GM18505 (cell line): ENCODE results near the gene RAB25.
A peak's percentile ranks its signal among the peaks of the same experiment; 100 is the strongest.

ENCODE experiments used
- ATAC-seq: cut with Tn5 transposase; IDR thresholded peaks from one replicate; pipeline ENCODE4 v1.9.1; 2021; ENCODE audit not compliant: unreplicated experiment
- POLR2A ChIP-seq: IDR thresholded peaks from 4 replicates; pipeline ENCODE4 v1.6.1; 2011; ENCODE audit warnings: borderline replicate concordance; ENCODE audit not compliant: insufficient read depth, insufficient read length; ENCODE audit errors: extremely low read depth

The RAB25 gene

GRCh38 chr1:156076609-156077429 is 15.9 kb downstream of the RAB25 start:
- peak; percentile 40 for TF ChIP-seq POLR2A
- ATAC-seq = no peak

- ATAC-seq = no peak
- no peak for TF ChIP-seq POLR2A
These were observed 16.4 kb downstream of the RAB25 start for GRCh38 chr1:156077430-156077760.

GRCh38 chr1:156078728-156079127 is 17.8 kb downstream of the RAB25 start:
- no peak for ATAC-seq
- no peak for TF ChIP-seq POLR2A

GRCh38 chr1:156079762-156080161 is 18.8 kb downstream of the RAB25 start:
- ATAC-seq = no peak
- no peak for TF ChIP-seq POLR2A

GRCh38 chr1:156080241-156080862 is 19.4 kb downstream of the RAB25 start:
- TF ChIP-seq POLR2A = no peak
- ATAC-seq = no peak

GRCh38 chr1:156080863-156081179 is 19.9 kb downstream of the RAB25 start:
- no peak for ATAC-seq
- no peak for TF ChIP-seq POLR2A

- no peak for ATAC-seq
- TF ChIP-seq POLR2A = no peak
These were observed 20.4 kb downstream of the RAB25 start for GRCh38 chr1:156081180-156081916.

- ATAC-seq = no peak
- no peak for TF ChIP-seq POLR2A
These were observed 21.0 kb downstream of the RAB25 start for GRCh38 chr1:156081917-156082308.

- no peak for ATAC-seq
- TF ChIP-seq POLR2A = no peak
These were observed 21.5 kb downstream of the RAB25 start, which contains the start of gene MEX3A for GRCh38 chr1:156082309-156083091. Gene MEX3A (minus strand): TSS chr1:156082465. CDS start chr1:156081998, 467 bp downstream.

- no peak for ATAC-seq
- no peak for TF ChIP-seq POLR2A
These were observed 23.1 kb downstream of the RAB25 start for GRCh38 chr1:156083800-156084790.

GRCh38 chr1:156086256-156086662 is 25.3 kb downstream of the RAB25 start:
- TF ChIP-seq POLR2A = no peak
- no peak for ATAC-seq

GRCh38 chr1:156089704-156090103 is 28.7 kb downstream of the RAB25 start:
- no peak for ATAC-seq
- no peak for TF ChIP-seq POLR2A
